IPS-NIHi7 (cell line): ENCODE measurements around the gene INVS.
"Not testable (repeated sequence)": the region's sequence is repeated elsewhere in the genome, so short reads cannot be mapped to it uniquely, and the experiment has no call there.

Source experiments
- DNase-seq: peaks from one replicate; pipeline ENCODE4 v3.0.0; 2012; ENCODE audit warnings: mixed read lengths; ENCODE audit errors: extremely low spot score

INVS gene

GRCh38 chr9:100084128-100084453, 15.0 kb upstream of the INVS start:
- no peak for DNase-seq

- no peak for DNase-seq
These were observed 14.3 kb upstream of the INVS start for GRCh38 chr9:100084734-100085133.

- no peak for DNase-seq
These were observed 12.9 kb upstream of the INVS start for GRCh38 chr9:100086097-100086635.

GRCh38 chr9:100087218-100087617, 11.8 kb upstream of the INVS start:
- DNase-seq, result no peak

GRCh38 chr9:100088202-100088601, 10.8 kb upstream of the INVS start:
- DNase-seq, result peak; percentile 11

- no peak for DNase-seq
These were observed 8.2 kb upstream of the INVS start for GRCh38 chr9:100090880-100091279.

GRCh38 chr9:100091650-100092049, 7.4 kb upstream of the INVS start:
- no peak for DNase-seq

- no peak for DNase-seq
These were observed 7.0 kb upstream of the INVS start for GRCh38 chr9:100092066-100092465.

GRCh38 chr9:100094411-100094810, 4.6 kb upstream of the INVS start:
- not testable (repeated sequence) for DNase-seq

GRCh38 chr9:100096378-100096916, 2.6 kb upstream of the INVS start:
- DNase-seq, result no peak

GRCh38 chr9:100098046-100098886, 777 bp upstream of the INVS start:
- peak; percentile 80 for DNase-seq

- peak; percentile 22 for DNase-seq
These were observed 639 bp downstream of the INVS start for GRCh38 chr9:100099722-100100042.

GRCh38 chr9:100100146-100100667, 1.2 kb downstream of the INVS start:
- DNase-seq, result no peak

- DNase-seq, result no peak
These were observed 2.6 kb downstream of the INVS start for GRCh38 chr9:100101608-100102007.

- DNase-seq, result no peak
These were observed 5.3 kb downstream of the INVS start for GRCh38 chr9:100104314-100104713.

GRCh38 chr9:100105861-100106260, 6.8 kb downstream of the INVS start:
- no peak for DNase-seq

- DNase-seq, result no peak
These were observed 7.6 kb downstream of the INVS start for GRCh38 chr9:100106616-100107015.

GRCh38 chr9:100108559-100108958, 9.5 kb downstream of the INVS start:
- no peak for DNase-seq

- no peak for DNase-seq
These were observed 12.2 kb downstream of the INVS start for GRCh38 chr9:100111235-100111634.

GRCh38 chr9:100112677-100113336, 13.8 kb downstream of the INVS start:
- DNase-seq, result no peak

- no peak for DNase-seq
These were observed 18.3 kb downstream of the INVS start for GRCh38 chr9:100117316-100117715.

GRCh38 chr9:100120286-100120685, 21.2 kb downstream of the INVS start:
- no peak for DNase-seq

GRCh38 chr9:100125236-100125635, 26.2 kb downstream of the INVS start:
- DNase-seq, result no peak
